AG04449 (cell line): ENCODE measurements around the gene SURF1.

Experiments used
- CTCF ChIA-PET: fragments of 350-600 bp; formaldehyde crosslinking; extraction: SDS; loops from one replicate; lab custom pipeline; 2021; ENCODE audit warnings: antibody characterized with exemption; lab: Yijun Ruan, JAX
- POLR2A ChIA-PET: fragments of 400-600, 350-600 bp; formaldehyde crosslinking; extraction: SDS; loops from one replicate; lab custom pipeline; 2020; ENCODE audit warnings: antibody characterized with exemption, inconsistent platforms; lab: Yijun Ruan, JAX
- DNase-seq: peaks from one replicate; pipeline ENCODE4 v3.0.0-alpha.2; 2010; ENCODE audit warnings: low read depth, low spot score
- H3K4me3 ChIP-seq: 2 replicates; pipeline ENCODE4 v1.5.1; 2011; ENCODE audit warnings: low read depth, mild to moderate bottlenecking, control low read depth, low read length
- CTCF ChIP-seq: IDR thresholded peaks from one replicate; pipeline ENCODE4 v1.5.1; 2011; ENCODE audit warnings: mild to moderate bottlenecking, moderate library complexity, low read length, control low read depth, inconsistent platforms; ENCODE audit not compliant: insufficient read depth; ENCODE audit errors: missing control alignments

Gene SURF1

DNA sequence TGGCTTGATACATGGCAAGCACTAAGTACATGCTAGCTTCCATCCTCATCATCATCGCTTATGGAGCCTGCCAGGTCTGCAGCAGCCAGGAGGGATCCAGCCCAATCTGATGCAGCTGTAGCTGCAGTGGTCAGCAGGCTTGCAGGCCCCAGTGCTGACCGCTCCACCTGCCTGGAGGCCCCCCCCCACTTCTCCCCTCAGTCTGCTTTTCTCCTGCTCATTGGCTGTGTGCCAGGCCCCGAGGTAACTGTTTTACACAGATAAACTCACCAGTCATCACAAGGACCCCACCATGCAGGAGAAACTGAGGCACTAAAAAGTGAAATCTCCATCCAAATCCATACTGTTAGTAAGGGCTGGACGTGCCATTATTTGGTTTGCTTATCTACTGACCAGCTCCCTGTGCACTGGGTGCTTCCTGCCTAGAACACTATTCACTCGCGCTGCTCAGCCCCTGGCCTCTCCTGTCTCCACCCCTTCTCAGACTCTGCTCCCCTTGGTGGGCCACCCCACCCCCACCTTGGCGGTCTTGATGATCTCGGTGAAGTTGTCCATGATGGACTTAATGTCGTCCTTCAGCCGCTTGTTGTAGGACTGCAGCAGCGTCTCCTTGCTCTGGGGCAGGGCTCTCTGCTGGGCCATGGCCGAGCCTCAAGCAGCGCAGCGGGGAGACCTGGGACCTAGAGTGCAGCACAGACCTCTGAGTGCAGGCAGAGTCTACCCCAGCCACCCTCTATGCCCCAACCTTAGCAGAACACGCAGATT lies 10.1 kb downstream of the SURF1 start:
- CTCF ChIA-PET, result interaction anchor here (0.6 to 1.8 kb wide), 3 partner anchors 11 to 159 kb away, joined by 3 to 6 read pairs (median 6); partner anchors contain the start of genes SURF1 and SURF2
- no peak for TF ChIP-seq CTCF
- peak overlapping the region; percentile 96 for H3K4me3 ChIP-seq
- POLR2A ChIA-PET, result interaction anchor here (0.8 to 1.2 kb wide), 4 partner anchors 10 to 160 kb away, joined by 3 to 4 read pairs (median 4); partner anchors contain the start of genes SLC2A6, SURF1 and SURF2
- no peak for DNase-seq

GRCh38 chr9:133345596-133345995 lies 10.7 kb downstream of the SURF1 start:
- no peak overlapping the region for H3K4me3 ChIP-seq
- DNase-seq, result no peak
- ChIA-PET POLR2A (no interaction called here), CTCF (no interaction called here)
- no peak for TF ChIP-seq CTCF

DNA sequence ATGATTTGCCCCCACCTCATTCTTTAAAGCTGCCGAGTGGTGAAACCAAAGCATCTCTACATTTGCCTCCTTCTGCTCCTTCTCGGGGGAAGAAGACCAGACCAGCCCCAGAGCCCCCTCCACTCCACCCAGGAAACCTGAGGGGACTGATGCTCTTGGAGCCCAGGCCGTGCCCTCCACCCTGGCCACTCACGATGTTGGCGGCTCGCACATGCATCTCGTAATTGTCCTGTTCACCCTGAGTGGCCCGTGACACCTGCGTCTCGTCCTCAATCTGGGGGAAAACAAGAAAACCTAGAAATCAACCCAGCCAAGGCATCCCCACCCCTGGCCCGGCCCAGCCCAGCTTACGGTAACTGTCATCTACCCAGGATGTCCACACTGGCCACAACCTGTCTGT lies 11.3 kb downstream of the SURF1 start:
- TF ChIP-seq CTCF, result no peak
- CTCF ChIA-PET, result interaction anchor here (1.3 kb wide), 1 partner anchor 156 kb away, joined by 3 read pairs; no protein-coding TSS in a partner anchor
- DNase-seq, result no peak
- POLR2A ChIA-PET, result no interaction called here
- H3K4me3 ChIP-seq, result no peak overlapping the region

- ChIA-PET POLR2A (no interaction called here), CTCF (interaction anchor here (1.1 to 1.6 kb wide), 4 partner anchors 12 to 158 kb away, joined by 3 to 7 read pairs (median 4); partner anchors contain the start of gene SURF1)
- H3K4me3 ChIP-seq, result no peak overlapping the region
- no peak for DNase-seq
- TF ChIP-seq CTCF, result no peak
Measured at GRCh38 chr9:133344071-133344470, 12.2 kb downstream of the SURF1 start.

- peak; percentile 15 for TF ChIP-seq CTCF
- H3K4me3 ChIP-seq, result no peak overlapping the region
- POLR2A ChIA-PET, result no interaction called here
- CTCF ChIA-PET, result interaction anchor here (0.8 to 1.2 kb wide), 4 partner anchors 8 to 18 kb away, joined by 3 read pairs; no protein-coding TSS in a partner anchor
- DNase-seq, result no peak
Measured at GRCh38 chr9:133342570-133342969, 13.7 kb downstream of the SURF1 start.

DNA sequence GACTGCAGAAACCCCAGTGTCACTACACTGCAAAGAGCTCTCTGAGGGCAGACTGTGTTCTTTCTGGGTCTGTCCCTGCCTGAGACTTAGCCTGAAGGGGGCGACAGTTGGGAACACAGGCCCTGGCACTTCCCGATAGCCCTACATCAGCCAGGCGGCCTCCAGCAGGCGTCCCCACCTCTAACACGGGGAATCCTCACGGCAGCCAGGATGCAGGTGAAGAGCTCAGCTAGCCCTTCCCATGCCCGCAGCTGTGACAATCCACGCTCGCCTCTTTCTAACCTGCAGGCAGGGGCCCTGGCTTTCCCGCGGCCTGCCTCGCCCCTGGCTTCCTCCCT lies 14.2 kb downstream of the SURF1 start:
- DNase-seq, result no peak

More for the DNA sequence above, 14.2 kb downstream of the SURF1 start:
- ChIA-PET POLR2A (no interaction called here), CTCF (interaction anchor here (1.0 to 1.2 kb wide), 3 partner anchors 12 to 25 kb away, joined by 3 to 5 read pairs (median 3); no protein-coding TSS in a partner anchor)
- no peak for TF ChIP-seq CTCF
- no peak overlapping the region for H3K4me3 ChIP-seq
